Measurements from ENCODE around the gene LIPC. TPM values are rescaled to one million over a fixed set of nuclear protein-coding genes. Genes with fewer than 3 reads are reported as not detected.

LIPC gene
- polyA plus RNA-seq, 1 donor (not counting 4 experiments of a cell fraction or from before 2014, with no cell fraction given): not detected

GRCh38 chr15:58407778-58408177 is 24.0 kb upstream of the LIPC start:
- H3K9me3 ChIP-seq (ENCODE audit: control insufficient read depth, low read depth, low read length): no peaks in the 10 kb centered on the region
- no peak overlapping the region for H3K4me3 ChIP-seq (ENCODE audit: control insufficient read depth in 2 of 3, extremely low read depth in 1 of 3, insufficient read depth in 2 of 3, low read depth in 1 of 3, low read length in 3 of 3)
- peaks cover 1% of the 10 kb centered on the region for H3K4me1 ChIP-seq (ENCODE audit: control insufficient read depth, extremely low read depth, insufficient read depth, low read length)
- no peaks in the 10 kb centered on the region for H3K9me1 ChIP-seq (ENCODE audit: control insufficient read depth, extremely low read depth, insufficient read depth, low read length)
- DNase-seq (ENCODE audit: low read depth, low spot score) (no peak), FAIRE-seq (no peak)
- H3K27me3 ChIP-seq (ENCODE audit: control insufficient read depth, extremely low read depth, insufficient read depth, low read length): no peaks in the 10 kb centered on the region
- H3K36me3 ChIP-seq (ENCODE audit: control insufficient read depth in 2 of 2, extremely low read depth in 1 of 2, insufficient read depth in 2 of 2, low read length in 2 of 2): no peaks in the 10 kb centered on the region
- no peak overlapping the region for H2AFZ ChIP-seq (ENCODE audit: control insufficient read depth, low read length)
- H3K9ac ChIP-seq (ENCODE audit: control insufficient read depth, extremely low read depth, insufficient read depth, low read length): no peak overlapping the region
- H3K4me2 ChIP-seq (ENCODE audit: control insufficient read depth, extremely low read depth, insufficient read depth, low read depth, low read length): no peak overlapping the region
- H3K27ac ChIP-seq (ENCODE audit: control insufficient read depth, insufficient read depth, low read length): no peak overlapping the region
- H3K79me2 ChIP-seq (ENCODE audit: control insufficient read depth, insufficient read depth, low read length): no peaks in the 10 kb centered on the region
- TF ChIP-seq EZH2 (IDR thresholded peaks at IDR 0.05; ENCODE audit: low read length) (no peak), CTCF (optimal IDR thresholded peaks at IDR 0.05 in 1 of 3, IDR thresholded peaks at IDR 0.05 in 1 of 3, conservative IDR thresholded peaks at IDR 0.05 in 1 of 3; ENCODE audit: extremely low read depth in 1 of 3, insufficient read depth in 2 of 3, low read length in 3 of 3) (no peak)
- H4K20me1 ChIP-seq (ENCODE audit: control insufficient read depth, extremely low read depth, insufficient read depth, low read length): no peaks in the 10 kb centered on the region
- dilution Hi-C loops (cut with MboI; ENCODE audit: extremely low pct_ligation_motif_present, low sequenced_read_pairs): no loop called here

- Histone ChIP-seq H3K4me2 (ENCODE audit: control insufficient read depth, extremely low read depth, insufficient read depth, low read depth, low read length) (no peak overlapping the region), H3K79me2 (ENCODE audit: control insufficient read depth, insufficient read depth, low read length) (no peaks in the 10 kb centered on the region), H4K20me1 (ENCODE audit: control insufficient read depth, extremely low read depth, insufficient read depth, low read length) (no peaks in the 10 kb centered on the region), H3K27me3 (ENCODE audit: control insufficient read depth, extremely low read depth, insufficient read depth, low read length) (no peaks in the 10 kb centered on the region), H2AFZ (ENCODE audit: control insufficient read depth, low read length) (no peak overlapping the region), H3K9ac (ENCODE audit: control insufficient read depth, extremely low read depth, insufficient read depth, low read length) (no peak overlapping the region), H3K4me3 (ENCODE audit: control insufficient read depth in 2 of 3, extremely low read depth in 1 of 3, insufficient read depth in 2 of 3, low read depth in 1 of 3, low read length in 3 of 3) (no peak overlapping the region), H3K27ac (ENCODE audit: control insufficient read depth, insufficient read depth, low read length) (no peak overlapping the region), H3K9me1 (ENCODE audit: control insufficient read depth, extremely low read depth, insufficient read depth, low read length) (no peaks in the 10 kb centered on the region), H3K36me3 (ENCODE audit: control insufficient read depth in 2 of 2, extremely low read depth in 1 of 2, insufficient read depth in 2 of 2, low read length in 2 of 2) (no peaks in the 10 kb centered on the region), H3K4me1 (ENCODE audit: control insufficient read depth, extremely low read depth, insufficient read depth, low read length) (no peaks in the 10 kb centered on the region), H3K9me3 (ENCODE audit: control insufficient read depth, low read depth, low read length) (no peaks in the 10 kb centered on the region)
- dilution Hi-C loops (cut with MboI; ENCODE audit: extremely low pct_ligation_motif_present, low sequenced_read_pairs): no loop called here
- FAIRE-seq (no peak), DNase-seq (ENCODE audit: low read depth, low spot score) (no peak)
- TF ChIP-seq CTCF (optimal IDR thresholded peaks at IDR 0.05 in 1 of 3, IDR thresholded peaks at IDR 0.05 in 1 of 3, conservative IDR thresholded peaks at IDR 0.05 in 1 of 3; ENCODE audit: extremely low read depth in 1 of 3, insufficient read depth in 2 of 3, low read length in 3 of 3): no peak
- no peak for TF ChIP-seq EZH2 (IDR thresholded peaks at IDR 0.05; ENCODE audit: low read length)
These were observed 21.9 kb upstream of the LIPC start for GRCh38 chr15:58409861-58410260.
